HG03342 (cell line): ENCODE results near the gene CLEC5A.
"Not testable (repeated sequence)": the region's sequence is repeated elsewhere in the genome, so short reads cannot be mapped to it uniquely, and the experiment has no call there.

Experiments used
- ATAC-seq: cut with Tn5 transposase; IDR thresholded peaks from one replicate; pipeline ENCODE4 v1.9.1; 2021; ENCODE audit warnings: mild to moderate bottlenecking, moderate library complexity; ENCODE audit not compliant: unreplicated experiment

Gene CLEC5A

DNA sequence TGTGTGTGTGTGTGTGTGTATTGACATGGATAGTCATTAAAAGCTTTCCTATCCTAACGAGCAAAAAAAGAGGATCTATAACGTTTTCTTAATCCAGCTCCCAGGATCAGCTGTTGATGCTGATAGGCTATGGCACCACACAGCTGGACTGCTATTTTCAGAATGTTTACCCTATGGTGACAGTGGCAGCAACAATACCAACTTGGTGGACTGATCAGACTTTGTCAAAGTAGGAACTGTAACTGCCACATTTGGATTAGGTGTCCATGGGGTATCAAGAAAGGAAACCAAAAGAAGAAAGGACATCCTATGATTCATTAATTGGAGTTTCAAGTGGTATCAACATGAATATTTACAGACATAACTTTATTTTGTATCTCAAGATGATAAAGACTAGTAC lies 2.7 kb upstream of the CLEC5A start:
- no peak for ATAC-seq

DNA sequence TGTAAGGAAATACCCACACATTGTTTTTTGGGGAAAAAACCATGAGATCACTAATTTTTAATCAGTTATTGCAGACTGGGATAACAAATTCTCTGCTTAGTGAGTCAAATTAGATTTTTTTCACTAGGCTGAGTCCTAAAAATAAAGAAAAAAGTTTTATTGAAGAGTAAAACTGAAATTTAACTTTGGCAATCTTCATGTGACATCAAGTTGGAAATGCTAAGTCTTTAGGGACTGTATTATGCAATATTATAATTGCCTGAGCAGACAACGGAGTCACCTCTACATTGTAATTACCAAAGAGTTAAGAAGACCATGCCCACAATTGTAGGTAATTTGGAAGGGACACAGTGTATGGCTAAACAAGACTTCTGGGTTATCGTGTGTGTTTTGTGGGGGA lies 2.2 kb upstream of the CLEC5A start:
- ATAC-seq: no peak

DNA sequence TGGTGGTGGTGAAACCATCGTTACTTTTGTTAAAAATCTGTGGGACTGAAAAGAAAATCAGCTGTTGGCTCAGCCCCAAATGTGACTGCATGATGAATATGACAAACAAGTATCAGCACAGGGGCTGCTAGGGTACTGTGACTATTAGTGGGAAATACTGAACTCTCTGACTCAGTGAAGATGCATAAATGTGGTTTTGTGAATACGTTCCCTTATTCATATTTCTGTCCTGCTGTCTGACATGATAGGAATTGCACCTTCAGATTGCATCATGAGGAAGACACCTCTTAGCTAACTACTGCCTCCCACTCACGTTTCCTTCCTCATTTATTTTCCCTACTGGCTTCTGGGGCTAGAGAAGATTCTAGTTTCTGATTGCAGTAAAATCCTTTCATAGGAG lies 1.4 kb downstream of the CLEC5A start:
- no peak for ATAC-seq

DNA sequence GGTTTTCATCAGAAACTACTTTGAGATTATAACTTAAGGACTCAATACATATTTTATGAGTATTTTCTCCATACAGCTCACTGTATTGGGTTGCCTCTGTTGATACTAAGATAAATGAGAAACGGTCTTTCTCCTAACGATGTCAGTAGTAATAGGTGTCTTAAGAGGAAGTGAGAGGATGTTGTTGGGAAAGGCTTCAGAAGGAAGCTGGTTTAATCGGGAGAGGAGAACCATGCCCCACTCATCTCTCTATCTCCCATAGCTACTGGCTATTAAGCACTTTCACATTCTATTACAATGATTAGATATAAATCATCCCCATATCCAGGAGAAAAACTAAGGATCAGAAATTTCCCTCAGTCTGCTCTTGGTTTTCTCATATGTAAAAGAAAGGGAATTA lies 2.0 kb downstream of the CLEC5A start:
- ATAC-seq: no peak

DNA sequence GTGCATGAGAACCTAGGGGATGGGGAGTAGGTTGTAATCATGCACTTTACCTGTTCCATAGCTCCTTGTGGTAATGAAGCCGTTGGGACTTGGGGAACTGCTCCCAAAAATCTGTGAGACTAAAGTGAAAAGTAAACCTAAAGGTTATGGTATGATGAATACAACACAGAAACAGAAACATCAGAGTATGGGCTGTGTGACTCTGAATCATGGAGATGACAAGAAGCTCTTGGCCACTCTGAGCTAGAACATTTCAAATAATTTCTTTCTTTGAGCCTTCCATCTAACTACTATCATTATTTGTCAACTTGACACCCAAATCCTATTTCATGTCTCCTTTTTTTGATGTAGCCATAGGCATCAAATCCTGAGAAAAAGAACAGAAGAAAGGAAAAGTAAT lies 2.9 kb downstream of the CLEC5A start:
- no peak for ATAC-seq

DNA sequence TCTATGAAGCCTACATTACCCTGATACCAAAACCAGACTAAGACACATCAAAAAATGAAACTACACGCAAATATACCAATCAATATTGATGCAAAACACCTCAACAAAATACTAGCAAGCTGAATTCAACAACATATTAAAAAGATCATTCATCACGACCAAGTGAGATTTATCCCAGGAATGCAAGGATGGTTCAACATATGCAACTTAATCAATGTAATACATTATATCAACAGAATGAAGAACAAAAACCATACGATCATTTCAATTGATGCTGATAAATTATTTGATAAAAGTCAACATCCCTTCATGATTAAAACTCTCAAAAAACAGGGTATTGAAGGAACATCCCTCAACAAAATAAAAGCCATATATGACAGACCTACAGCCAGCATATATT lies 5.7 kb downstream of the CLEC5A start:
- no peak for ATAC-seq

DNA sequence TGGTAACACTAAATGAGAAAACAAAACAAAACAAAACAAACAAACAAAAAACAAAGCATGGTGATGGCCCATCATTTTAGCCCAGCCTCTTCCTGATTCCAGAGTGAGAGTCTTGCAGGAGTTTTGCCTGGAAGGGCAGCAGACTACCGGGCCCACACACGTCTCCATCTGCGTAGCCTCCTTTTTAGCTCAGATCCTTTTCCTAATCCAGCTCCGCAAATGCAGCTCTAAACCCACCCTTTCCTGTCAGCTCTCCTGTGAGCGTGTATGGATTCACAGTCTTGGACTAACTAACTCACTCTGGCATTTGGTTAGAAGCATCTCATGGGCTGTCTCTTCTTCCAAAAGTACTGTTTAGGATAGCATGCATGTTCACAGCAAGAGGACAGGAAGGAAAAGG lies 16.6 kb downstream of the CLEC5A start:
- no peak for ATAC-seq

DNA sequence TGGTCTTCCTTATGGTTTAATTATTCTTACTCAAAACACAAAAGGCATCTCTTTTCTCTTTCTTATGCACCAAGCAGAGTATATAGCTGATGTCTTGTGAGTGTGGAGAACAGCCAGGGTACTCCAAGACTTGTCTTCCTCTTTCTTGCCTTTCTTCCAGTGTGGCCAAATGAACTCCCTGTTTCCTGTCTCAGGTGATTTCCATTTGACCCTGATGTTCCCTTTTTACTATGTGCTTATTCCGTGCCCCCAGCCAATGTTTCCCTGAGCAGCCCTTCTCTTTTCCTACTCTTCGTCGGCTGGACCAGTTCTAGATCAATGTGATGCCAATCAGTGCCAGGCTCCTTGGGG lies 18.0 kb downstream of the CLEC5A start:
- ATAC-seq: no peak

DNA sequence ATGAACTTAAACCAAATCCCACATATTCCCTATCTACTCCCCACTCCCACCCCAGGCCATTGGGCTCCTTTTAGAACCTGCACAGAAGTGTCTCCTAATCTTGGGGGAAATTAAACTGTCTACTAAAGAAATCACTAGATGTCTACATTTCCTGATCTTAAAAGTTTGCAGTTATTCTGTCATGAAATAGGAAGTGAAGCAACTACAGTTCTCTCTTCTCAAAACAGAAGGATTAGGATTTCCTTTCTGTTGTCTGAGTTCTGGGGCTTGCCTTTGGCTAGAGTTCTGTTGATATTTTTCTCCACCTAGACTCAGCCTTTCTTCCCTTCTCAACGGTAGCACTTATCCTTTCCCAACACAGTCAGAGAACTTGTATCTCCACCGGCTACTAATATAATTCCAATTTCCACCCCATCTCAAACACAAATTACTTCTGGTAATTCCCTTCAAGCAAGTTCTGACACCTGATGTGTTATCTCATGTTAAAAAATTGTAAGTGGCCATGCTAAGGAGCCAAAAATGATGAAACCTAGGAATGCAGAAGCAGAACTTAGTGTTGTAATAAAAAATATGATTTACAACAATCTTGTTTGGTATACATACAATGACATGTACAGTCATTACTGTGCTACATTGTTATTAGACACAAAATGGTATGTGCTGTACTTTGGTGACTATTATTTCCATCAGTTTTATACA lies 18.5 kb downstream of the CLEC5A start:
- ATAC-seq: no peak

DNA sequence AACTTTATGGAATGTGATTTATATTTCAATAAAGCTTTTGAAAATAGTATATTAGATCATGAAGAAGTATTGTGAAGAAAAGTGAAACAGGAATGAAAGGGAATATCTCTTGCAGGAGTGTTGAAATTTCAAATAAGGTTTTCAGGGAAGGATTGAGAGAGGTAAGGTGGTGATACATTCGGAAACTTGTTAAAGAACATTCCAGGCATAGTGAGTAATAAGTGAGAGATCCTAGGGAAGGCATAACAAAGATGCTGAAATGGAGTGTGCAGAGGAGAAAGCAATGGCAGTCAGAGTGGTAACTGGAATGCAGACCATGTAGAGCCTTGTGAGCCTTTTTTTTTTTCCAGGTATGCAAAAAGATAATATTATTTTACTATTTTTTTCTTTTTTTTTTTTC lies 26.5 kb downstream of the CLEC5A start:
- no peak for ATAC-seq

DNA sequence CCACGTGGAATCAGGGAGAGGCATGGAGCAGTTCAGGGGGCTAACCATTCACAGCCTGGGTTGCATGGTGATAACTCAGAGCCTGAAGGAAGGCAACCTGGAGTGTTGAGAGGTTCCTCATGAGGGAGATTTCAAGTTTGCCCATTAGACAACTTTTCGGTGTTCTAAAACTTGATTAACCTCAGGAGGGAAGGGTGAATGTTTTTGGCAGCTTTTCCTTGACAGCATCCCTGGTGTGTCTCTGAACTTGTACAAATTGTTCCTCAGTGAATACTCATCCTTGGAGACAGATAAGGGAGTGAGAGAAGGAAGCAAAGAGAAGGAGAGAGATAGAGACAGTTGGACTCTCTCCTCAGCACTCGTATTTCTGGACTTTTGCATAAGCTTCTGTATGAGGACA lies 30.7 kb downstream of the CLEC5A start, which contains the start of gene OR9A4:
OR9A4 (plus strand) TSS at position 301 of the 400 bp plus-strand sequence. CDS start 2,477 bp downstream, outside the sequence.
- no peak for ATAC-seq

DNA sequence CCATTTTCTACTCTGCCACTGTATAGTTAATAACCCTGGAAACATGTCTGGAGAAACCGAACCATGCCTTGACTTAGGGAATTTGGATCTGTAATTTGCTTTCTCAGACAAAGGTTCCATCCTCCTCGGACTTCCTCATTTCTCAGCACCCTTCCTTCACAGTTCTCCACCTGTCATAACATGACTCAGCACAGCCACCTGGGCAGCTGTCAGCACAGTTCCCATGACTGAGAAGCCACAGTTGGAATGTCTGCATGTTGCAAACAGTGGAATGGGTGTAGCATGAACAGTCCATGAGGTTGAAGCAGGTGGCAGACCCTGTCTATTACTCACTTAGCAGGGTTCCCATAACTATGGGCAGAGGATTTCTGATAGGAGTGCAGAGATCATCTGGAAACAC lies 31.2 kb downstream of the CLEC5A start:
- no peak for ATAC-seq

DNA sequence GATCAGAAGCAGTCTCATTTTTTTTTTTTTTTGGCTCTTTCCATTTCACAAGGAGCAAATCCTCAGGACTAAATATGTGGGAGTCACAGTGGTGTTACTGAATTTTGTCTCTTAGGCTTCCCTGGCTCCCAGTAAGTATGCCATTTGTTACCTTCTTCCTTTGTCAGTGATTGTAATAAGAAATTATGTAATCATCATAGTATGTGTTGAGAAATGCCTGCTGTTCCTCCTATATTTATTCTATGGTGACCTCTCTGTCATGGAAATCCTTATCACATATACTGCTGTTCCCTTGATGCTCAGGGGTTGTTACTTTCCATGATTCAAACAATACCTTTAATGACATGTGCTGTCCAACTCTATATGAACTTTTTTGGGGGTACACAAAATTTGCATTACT lies 35.4 kb downstream of the CLEC5A start:
- no peak for ATAC-seq

DNA sequence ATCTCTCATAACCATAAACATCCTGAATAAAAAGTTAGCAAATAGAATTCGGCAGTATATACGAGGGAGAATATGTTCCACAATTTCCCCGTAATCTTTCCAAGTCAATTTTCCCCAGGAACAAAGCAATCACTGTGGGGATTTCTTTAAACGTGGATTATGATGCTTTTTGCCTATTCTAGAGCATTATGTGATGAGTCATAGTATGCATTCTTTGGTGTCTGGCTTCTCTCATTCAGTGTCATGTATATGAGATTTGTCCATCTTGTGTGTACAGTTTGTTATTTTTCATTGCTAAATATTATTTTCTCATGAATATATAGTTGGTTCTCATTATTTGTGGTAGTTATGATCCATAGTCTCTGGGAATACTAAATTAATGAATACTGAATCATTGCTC lies 40.5 kb downstream of the CLEC5A start:
- no peak for ATAC-seq

DNA sequence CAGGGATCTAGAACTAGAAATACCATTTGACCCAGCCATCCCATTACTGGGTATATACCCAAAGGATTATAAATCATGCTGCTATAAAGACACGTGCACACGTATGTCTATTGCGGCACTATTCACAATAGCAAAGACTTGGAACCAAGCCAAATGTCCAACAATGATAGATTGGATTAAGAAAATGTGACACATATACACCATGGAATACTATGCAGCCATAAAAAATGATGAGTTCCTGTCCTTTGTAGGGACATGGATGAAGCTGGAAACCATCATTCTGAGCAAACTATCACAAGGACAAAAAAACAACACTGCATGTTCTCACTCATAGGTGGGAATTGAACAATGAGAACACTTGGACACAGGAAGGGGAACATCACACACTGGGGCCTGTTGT lies 47.4 kb downstream of the CLEC5A start:
- ATAC-seq: not testable (repeated sequence)

DNA sequence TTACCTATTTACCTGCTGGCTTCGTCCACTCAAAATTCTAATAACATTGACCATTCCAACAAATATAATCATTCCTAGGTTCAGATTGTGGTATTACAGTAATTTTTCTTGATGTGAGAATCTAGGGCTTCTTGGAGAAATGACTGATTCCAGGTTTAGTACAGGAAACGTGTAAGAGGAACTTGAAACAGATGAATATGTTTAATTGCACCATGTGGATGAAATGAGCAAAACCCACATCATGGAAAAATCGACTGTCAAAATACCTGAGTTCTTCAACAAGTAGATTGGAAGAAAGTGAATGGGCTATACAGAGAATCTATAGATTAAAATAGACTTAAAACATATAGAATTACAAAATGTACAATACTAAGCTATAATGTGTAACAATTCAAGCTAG lies 55.4 kb downstream of the CLEC5A start:
- no peak for ATAC-seq

DNA sequence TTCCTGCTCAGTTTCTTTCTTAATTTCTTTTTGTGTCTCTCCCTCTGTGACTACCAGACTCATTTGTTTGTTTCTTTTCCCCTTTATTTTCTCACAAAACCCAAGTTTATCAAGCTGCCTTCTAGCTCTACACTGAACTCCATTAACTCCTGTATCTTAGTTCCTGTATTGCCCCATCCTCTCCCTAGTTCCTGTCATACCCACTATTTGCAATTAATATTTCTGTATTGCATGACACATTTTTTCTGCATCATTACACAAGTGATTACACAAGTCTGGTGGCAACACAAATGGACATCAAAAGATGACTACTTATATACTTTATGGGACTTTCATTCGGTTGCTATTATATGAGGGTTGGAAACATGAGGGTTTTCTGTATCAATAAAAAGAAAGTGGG lies 57.5 kb downstream of the CLEC5A start:
- ATAC-seq: no peak

DNA sequence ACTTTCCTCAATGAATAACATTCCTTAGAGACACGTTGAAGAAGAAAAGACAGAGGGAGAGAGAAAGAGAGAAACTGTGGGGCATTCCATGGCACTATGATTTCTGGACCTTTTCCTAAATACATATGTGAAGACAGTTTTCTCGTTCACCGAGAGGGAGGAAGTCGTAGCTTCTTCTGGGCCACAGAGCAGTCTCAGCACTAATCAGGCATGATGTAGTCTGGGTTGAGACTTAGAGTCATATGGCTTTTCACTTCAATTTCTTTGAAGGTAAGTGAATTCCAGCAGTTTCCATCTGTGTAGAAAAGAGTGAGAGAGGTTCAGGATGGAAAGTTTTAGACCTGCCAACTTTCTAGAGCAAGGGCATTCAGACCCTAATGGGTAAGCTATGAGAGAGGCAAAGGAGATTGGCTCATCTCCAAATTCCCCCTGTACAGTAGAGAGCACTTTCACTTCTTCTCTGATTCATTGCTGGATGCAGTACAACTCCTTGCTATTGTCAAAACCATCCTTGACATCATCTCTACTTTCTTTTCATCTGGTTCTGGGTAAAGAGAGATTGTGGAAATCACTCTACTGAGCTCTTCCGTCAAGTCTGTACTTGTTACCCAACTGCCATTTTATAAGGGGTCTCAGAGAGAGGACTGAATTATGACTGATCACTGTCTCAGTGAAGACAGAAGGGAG lies 62.1 kb downstream of the CLEC5A start:
- peak; percentile 92 for ATAC-seq

DNA sequence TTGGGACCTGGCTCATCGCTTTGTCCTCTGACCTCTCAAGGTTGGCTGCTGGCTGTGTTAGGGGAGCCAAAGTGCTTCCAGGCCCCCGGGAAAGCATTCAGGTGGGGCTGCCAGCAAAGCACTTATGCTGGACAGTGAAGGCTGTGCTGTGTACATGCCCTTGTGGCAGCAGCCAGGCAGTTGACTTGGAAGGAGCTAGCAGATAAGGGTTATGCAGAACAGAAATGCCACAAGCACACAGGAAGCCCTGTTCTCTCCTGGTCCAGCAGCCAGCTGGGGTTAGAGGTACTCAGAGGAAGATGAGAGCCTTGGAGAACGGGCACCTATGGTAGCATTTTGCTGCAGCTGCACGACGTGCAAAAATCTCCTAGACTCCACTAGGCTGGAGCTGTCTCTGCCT lies 65.8 kb downstream of the CLEC5A start:
- no peak for ATAC-seq

DNA sequence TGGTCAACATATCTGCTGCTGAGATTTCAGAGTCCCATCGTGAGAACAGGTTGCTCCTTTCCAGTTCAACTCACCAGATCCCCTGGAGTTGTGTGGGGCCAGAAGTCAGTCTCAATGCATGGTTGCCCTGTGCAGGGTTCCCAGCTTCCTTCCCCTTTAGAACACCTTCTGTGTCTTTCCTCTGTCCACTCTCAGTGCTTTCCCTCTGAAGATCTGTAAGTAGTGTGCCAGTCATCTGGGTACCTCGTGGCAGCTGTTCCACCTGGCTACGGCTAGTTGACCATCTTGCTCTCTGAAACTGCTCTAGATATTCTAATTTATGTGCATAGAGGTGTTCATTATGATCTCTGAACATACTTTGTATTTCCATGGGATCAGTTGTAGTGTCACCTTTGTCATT lies 69.4 kb downstream of the CLEC5A start:
- ATAC-seq: no peak
